GM12865 (cell line): ENCODE results near the gene PCDH19.

Experiments
- DNase-seq: peaks from one replicate; pipeline ENCODE4 v3.0.0; 2010; ENCODE audit warnings: low read depth
- H3K4me3 ChIP-seq: 2 replicates; pipeline ENCODE4 v1.5.1; 2011; ENCODE audit warnings: mild to moderate bottlenecking, low read depth, low read length, control low read depth
- CTCF ChIP-seq: IDR thresholded peaks from 2 replicates; pipeline ENCODE4 v1.5.1; 2011; ENCODE audit warnings: low read length, control low read depth, low read depth, inconsistent platforms; ENCODE audit not compliant: insufficient read depth; ENCODE audit errors: missing control alignments

Gene PCDH19

DNA sequence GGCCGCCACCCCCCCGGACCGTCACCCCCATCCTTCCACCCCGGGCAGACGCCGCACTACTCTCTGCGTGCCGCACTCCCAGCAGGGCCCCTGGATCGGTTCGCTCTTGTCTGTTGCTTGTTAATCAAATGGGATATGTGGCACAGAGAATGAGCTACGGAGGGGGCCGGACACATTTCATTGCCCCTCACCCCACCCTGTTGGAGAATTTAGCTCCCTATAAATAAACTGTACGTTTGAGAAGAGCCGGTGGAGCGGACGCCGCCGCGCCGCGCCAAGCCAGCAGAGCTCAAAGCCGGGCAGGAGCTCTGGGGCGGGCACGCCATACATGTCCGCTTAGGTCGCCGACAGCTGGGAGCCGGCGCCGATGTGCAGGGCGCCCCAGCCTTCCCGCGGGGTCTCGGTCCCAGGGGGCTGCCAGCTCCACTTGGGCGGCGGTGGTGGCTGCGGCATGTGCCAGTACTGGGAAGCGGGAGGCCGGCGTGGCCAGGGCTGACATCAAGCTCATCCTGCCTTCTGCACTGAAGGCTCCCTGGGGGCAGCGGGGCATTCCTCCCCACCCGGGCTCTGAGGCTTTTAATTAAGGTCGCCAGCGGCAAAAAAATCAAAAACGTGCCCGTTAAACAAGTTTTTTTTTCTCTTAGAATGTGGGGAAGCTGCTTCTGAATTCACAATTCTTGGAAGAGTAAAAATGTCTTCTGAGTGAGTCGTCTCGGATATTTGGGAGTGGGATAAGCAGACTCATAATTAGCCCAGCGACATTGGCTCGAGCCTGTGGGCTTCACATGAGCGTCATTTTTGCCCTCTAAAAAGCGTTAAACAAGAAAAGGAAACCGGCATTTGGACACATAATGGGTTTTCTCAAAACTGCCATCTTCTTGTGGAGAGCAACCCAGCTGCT is 1.1 kb upstream of the PCDH19 start:
- no peak overlapping the region for H3K4me3 ChIP-seq
- TF ChIP-seq CTCF: no peak
- no peak for DNase-seq

DNA sequence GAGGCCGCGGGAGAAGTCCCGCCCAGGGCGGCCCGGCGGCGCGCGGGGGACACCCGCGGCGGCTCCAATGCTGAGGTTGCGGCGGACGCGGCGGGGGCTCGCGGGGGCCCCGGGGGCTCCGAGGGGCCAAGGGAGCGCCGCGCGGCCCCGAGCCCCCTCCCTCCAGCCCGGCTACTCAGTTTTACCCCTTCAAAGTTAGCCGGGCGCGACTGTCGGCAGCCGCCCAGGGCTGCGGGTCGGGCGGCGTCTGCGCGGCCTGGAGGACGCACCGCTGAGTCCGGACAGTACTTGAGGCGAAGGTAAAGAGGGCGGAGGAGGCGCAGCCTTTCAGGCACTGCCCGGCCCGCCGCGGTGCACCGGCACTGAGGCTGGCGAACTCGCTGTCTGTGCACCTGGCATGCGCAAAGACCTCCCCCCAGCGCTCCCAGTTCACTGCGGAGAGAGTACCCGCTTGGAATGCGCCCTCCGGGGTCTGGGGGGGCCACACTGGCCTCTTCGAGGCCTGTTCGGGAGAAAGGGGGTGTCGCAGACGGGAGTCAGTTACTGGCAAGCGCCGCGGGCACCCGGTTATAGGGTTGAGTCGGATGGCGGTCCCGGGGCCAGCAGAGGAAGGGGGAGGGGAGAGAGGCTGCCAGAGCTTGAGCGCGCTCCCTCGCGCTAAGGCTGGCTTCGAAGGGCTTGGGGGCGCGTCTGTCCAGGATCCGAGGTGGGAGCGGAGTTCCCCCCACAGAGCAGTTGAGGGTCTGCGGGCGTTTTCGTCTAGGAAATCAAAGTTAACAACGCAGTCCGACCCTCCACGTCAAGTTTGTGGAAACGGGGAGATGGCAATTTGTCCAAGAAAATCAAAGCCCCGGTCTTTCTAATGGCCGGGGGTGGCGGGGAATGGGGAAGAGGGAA is 1.1 kb downstream of the PCDH19 start:
- no peak for DNase-seq
- no peak for TF ChIP-seq CTCF
- H3K4me3 ChIP-seq: no peak overlapping the region

DNA sequence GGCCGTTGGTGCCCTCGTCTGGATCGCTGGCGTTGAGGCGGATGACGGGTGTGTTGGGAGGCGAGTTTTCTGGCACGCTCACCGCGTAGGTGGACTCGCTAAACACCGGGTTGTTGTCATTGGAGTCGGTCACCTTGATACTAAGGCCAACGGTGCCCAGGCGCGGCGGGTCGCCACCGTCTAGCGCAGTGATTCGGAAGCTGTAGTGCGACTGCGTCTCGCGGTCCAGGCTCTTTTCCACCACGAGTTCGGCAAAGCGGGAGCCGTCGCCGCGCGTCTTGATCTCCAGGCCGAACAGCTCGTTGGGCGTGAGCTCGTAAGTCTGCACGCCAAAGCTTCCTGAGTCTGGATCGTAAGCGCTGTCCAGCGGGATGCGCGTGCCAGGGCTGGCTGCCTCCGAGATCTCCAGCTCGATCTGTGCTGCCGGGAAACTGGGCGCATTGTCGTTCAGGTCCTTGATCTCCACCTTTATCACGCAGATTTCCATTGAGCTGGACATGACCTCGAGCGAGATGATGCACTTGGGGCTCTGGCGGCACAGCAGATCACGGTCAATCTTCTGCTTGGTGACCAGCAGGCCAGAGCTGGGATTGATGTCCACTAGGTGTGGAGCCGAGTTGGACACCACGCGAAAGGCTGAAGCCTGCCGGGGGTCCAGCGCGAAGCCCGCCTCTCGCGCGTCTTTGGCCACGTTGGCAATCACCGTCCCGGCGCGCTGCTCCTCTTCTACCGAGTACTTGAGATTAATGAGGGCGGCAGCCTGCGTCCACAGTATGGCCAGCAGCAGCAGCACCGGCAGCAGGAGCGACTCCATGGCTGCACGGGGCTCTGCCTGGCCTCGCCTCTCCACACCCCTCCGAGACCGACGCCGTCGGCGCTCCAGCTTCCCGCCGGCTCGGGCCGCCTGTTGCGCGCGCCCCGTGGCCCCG is 2.0 kb downstream of the PCDH19 start:
- no peak overlapping the region for H3K4me3 ChIP-seq
- TF ChIP-seq CTCF: no peak
- no peak for DNase-seq

- TF ChIP-seq CTCF: no peak
- DNase-seq: no peak
- no peak overlapping the region for H3K4me3 ChIP-seq
Observed at GRCh38 chrX:100407147-100407783, 2.8 kb downstream of the PCDH19 start.

DNA sequence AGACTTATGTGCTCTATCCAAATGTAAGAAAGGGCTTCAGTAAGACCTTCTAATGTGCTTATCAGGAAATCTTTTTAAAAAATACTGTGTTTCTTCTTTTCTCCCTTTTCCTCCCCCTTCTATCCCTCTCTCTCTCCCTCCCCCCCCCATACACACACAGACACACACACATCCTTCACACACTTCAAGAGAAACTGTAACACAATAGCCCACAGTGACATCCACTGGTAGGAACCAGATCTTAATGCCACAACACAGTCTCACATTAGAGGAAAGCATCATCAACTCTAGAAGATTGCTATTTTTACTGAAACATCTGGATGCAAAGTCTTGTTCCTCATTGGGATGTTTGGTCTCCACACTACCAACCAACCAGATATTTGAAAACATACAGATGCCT is 4.6 kb downstream of the PCDH19 start:
- no peak for TF ChIP-seq CTCF
- H3K4me3 ChIP-seq: no peak overlapping the region
- DNase-seq: no peak

DNA sequence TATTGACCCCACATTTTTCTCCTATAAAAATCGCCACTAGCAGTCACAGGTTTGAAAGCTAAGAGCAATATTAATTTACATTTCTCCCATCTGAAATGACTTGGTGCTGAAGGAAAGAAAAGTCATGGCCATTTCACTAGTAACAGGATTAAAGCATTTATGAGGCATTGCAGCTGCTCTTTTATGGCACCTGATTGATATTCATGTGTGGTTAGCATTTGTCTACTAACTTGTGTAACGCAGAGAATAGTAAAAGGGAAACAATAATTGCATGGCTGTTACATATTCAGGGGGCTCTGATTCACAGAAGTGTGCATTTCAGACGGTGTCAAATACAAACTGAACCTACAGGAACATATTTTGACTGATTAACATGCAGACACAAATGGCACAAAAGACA is 5.2 kb downstream of the PCDH19 start:
- TF ChIP-seq CTCF: no peak

More for the DNA sequence above, 5.2 kb downstream of the PCDH19 start:
- no peak overlapping the region for H3K4me3 ChIP-seq
- no peak for DNase-seq
